Choroid plexus epithelial cell (primary cell): ENCODE data around the gene NUTM2A.
"Not testable (repeated sequence)": the region's sequence is repeated elsewhere in the genome, so short reads cannot be mapped to it uniquely, and the experiment has no call there.

Experiments
- DNase-seq: peaks from one replicate; pipeline ENCODE4 v3.0.0-alpha.2; 2010; ENCODE audit warnings: low read depth
- H3K4me3 ChIP-seq: 2 replicates; pipeline ENCODE4 v1.5.1; 2011; ENCODE audit warnings: low read depth, mild to moderate bottlenecking, control low read depth, low read length, moderate library complexity

NUTM2A gene

GRCh38 chr10:87242192-87242591, 16.9 kb downstream of the NUTM2A start:
- not testable (repeated sequence) for H3K4me3 ChIP-seq, DNase-seq

GRCh38 chr10:87247335-87247734, 22.1 kb downstream of the NUTM2A start:
- H3K4me3 ChIP-seq, DNase-seq: not testable (repeated sequence)

- not testable (repeated sequence) for H3K4me3 ChIP-seq
- peak; percentile 13 for DNase-seq
Measured at GRCh38 chr10:87248818-87249353, 23.6 kb downstream of the NUTM2A start.

- not testable (repeated sequence) for DNase-seq
Measured at GRCh38 chr10:87280749-87281392, 55.6 kb downstream of the NUTM2A start.

More at GRCh38 chr10:87280749-87281392, 55.6 kb downstream of the NUTM2A start:
- not testable (repeated sequence) for H3K4me3 ChIP-seq
